Measurements from ENCODE around the gene DOCK2. TPM values are rescaled to one million over a fixed set of nuclear protein-coding genes. Genes with fewer than 3 reads are reported as not detected.

The DOCK2 gene
- total RNA-seq, 1 donor from 2014 or later: 108 TPM

DNA sequence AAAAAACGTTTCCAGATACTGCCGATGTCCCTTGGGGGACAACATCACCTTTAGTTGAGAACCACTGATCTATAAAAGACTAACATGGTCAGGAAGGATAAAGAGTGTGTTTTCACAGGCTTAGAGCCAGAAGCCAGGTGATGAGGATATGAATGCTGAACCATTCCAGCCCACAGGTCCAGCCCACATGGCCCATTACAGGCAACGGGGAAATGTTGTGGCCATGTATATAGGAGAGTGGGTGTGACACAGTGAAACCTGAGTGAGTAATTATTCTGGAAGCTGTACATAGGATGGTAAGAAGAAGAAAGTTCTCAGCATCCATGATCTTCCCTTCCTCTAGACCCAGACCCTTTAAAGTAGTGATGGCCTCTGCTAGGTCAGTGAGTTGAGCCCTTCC, 412.6 kb downstream of the DOCK2 start:
- Histone ChIP-seq H3K9me3 (no peaks in the 10 kb centered on the region), H3K4me1 (no peaks in the 10 kb centered on the region), H3K27me3 (ENCODE audit: low read depth) (no peaks in the 10 kb centered on the region), H3K27ac (no peak overlapping the region), H3K36me3 (peaks cover 34% of the 10 kb centered on the region), H3K4me3 (no peak overlapping the region)
- DNase-seq (no peak), ATAC-seq (no peak)
- intact Hi-C loops (cut with DNase I): no loop called here
- TF ChIP-seq, protein P1, sequence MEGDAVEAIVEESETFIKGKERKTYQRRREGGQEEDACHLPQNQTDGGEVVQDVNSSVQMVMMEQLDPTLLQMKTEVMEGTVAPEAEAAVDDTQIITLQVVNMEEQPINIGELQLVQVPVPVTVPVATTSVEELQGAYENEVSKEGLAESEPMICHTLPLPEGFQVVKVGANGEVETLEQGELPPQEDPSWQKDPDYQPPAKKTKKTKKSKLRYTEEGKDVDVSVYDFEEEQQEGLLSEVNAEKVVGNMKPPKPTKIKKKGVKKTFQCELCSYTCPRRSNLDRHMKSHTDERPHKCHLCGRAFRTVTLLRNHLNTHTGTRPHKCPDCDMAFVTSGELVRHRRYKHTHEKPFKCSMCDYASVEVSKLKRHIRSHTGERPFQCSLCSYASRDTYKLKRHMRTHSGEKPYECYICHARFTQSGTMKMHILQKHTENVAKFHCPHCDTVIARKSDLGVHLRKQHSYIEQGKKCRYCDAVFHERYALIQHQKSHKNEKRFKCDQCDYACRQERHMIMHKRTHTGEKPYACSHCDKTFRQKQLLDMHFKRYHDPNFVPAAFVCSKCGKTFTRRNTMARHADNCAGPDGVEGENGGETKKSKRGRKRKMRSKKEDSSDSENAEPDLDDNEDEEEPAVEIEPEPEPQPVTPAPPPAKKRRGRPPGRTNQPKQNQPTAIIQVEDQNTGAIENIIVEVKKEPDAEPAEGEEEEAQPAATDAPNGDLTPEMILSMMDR (IDR thresholded peaks at IDR 0.05): no peak

DNA sequence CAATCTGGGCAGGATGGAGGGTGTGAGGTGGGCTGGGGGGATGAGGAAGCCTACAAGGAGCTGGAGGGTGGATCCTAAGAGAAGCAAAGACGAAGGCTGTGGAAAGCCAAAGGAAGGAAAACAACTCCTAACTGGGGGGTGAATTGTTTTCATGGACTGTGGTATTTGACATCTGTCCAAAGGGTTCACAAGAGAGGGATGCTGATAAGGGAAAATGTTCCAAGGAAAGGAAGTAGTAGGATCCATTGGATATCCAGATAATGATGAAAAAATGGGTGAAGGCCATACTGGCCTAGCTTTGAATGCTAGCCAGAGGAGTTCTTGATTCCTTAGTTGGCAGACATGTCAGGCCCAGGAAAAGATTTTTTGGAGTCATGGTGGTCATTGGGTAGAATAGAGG, 416.8 kb downstream of the DOCK2 start:
- Histone ChIP-seq H3K27ac (no peak overlapping the region), H3K36me3 (peaks cover 28% of the 10 kb centered on the region), H3K4me1 (no peaks in the 10 kb centered on the region), H3K4me3 (no peak overlapping the region), H3K9me3 (peaks cover under 1% of the 10 kb centered on the region), H3K27me3 (ENCODE audit: low read depth) (no peaks in the 10 kb centered on the region)
- TF ChIP-seq, protein P1 (IDR thresholded peaks at IDR 0.05): no peak
- DNase-seq: no peak
- no peak for ATAC-seq
- intact Hi-C loops (cut with DNase I): no loop called here

DNA sequence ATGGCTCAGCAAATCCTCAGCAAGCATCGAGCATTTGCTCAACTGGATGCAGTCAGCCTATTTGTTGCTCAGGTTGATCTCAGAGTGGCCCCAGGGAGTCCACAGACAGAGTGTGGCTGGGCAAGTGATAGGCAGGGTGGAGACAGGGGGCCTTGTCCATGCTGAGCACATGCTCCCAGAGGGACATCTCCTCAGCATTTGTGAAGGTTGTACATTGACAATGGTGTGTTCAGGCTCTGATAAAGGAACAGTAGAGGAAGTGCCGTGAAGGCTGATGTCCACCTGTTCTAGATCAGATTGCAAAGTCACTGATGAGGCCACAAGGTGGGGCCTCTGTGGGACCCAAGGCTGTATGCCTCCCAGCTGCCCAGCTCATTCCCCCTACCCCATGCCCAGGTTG, 418.5 kb downstream of the DOCK2 start:
- no peaks in the 10 kb centered on the region for H3K4me1 ChIP-seq
- H3K27ac ChIP-seq: no peak overlapping the region
- DNase-seq (no peak), ATAC-seq (no peak)
- H3K27me3 ChIP-seq (ENCODE audit: low read depth): no peaks in the 10 kb centered on the region
- peaks cover 13% of the 10 kb centered on the region for H3K36me3 ChIP-seq
- intact Hi-C loops (cut with DNase I): no loop called here
- H3K4me3 ChIP-seq: no peak overlapping the region
- H3K9me3 ChIP-seq: peaks cover 4% of the 10 kb centered on the region
- TF ChIP-seq, protein P1 (IDR thresholded peaks at IDR 0.05): no peak

DNA sequence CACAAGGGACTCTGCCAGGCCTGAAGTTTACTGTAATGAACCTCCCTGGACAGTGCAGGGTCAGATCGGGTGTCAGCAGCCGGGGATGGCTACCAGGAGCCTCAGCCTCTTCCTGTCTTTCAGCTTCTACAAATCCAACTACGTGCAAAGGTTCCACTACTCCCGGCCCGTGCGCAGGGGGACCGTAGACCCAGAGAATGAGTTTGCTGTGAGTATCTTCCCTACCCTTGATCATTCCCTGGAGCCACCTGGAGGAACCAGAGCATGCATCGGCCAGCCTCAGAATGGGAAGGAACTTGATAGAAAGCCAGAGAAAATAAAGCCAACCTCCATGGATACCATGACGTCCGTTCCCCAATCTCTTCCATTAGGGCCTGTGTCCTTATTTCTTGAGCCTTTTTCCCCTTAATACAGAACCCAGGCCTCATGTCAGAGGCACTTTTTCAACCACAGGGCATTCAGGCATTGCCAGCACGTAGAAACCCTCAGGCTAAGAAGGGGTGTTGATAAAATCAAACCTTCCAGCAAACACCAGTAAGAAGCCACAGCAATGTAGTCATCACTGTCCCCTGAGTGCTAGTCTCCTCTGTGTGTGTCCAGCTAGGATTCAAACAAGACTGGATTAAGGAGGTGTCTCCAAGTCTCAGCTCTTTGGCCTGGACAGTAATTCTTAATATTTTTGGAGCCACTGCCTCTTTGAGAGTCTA, 419.6 kb downstream of the DOCK2 start:
- intact Hi-C loops (cut with DNase I): no loop called here
- no peak for DNase-seq
- peak; percentile 30 to 64 for ATAC-seq
- Histone ChIP-seq H3K27me3 (ENCODE audit: low read depth) (no peaks in the 10 kb centered on the region), H3K4me3 (no peak overlapping the region), H3K4me1 (no peaks in the 10 kb centered on the region), H3K9me3 (peaks cover 4% of the 10 kb centered on the region), H3K36me3 (peaks cover 9% of the 10 kb centered on the region), H3K27ac (no peak overlapping the region)
- TF ChIP-seq, protein P1 (IDR thresholded peaks at IDR 0.05): no peak

DNA sequence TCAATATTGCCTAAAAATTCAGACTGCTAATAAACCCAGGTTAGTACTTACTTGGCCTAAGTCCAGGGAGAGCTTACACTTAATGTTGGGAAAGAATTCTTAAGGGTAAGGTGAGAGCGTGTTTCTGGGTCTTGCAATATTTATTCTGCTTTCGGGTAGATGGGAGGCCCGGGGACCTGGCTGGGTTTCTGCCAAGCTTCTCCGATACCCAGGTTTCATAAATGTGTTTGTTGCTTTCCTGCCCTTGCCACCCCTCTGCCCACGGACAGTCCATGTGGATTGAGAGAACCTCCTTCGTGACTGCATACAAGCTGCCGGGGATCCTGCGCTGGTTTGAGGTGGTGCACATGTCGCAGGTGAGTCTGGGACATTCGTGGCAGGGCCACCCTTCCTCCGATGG, 420.2 kb downstream of the DOCK2 start:
- Histone ChIP-seq H3K4me1 (no peaks in the 10 kb centered on the region), H3K36me3 (peaks cover 9% of the 10 kb centered on the region), H3K27ac (no peak overlapping the region), H3K4me3 (no peak overlapping the region), H3K9me3 (peaks cover 4% of the 10 kb centered on the region), H3K27me3 (ENCODE audit: low read depth) (no peaks in the 10 kb centered on the region)
- DNase-seq (peak; percentile 66), ATAC-seq (peak; percentile 74 to 83)
- intact Hi-C loops (cut with DNase I): no loop called here
- TF ChIP-seq, protein P1 (IDR thresholded peaks at IDR 0.05): no peak
